Endodermal cell (in vitro differentiated cells): ENCODE measurements around the gene PSMB4. TPM values are rescaled to one million over a fixed set of nuclear protein-coding genes. Genes with fewer than 3 reads are reported as not detected.

Experiments used
- DNase-seq: peaks from one replicate; pipeline ENCODE4 v3.0.0-alpha.2; 2017
- H3K27ac ChIP-seq: 2 replicates; pipeline ENCODE4 v1.5.1; 2013; ENCODE audit warnings: mild to moderate bottlenecking, low read depth, low read length, moderate library complexity
- H3K27me3 ChIP-seq: 2 replicates; pipeline ENCODE4 v1.6.1; 2013; ENCODE audit warnings: mild to moderate bottlenecking, low read length, moderate library complexity; ENCODE audit not compliant: insufficient read depth, control insufficient read depth, poor library complexity, severe bottlenecking
- H3K36me3 ChIP-seq: 2 replicates; pipeline ENCODE4 v1.7.0; 2013; ENCODE audit warnings: mild to moderate bottlenecking, low read length, moderate library complexity; ENCODE audit not compliant: control insufficient read depth, insufficient read depth
- H3K4me1 ChIP-seq: one replicate; pipeline ENCODE4 v1.7.0; 2013; ENCODE audit warnings: low read length; ENCODE audit not compliant: control insufficient read depth, insufficient read depth
- H3K4me3 ChIP-seq: 2 replicates; pipeline ENCODE4 v1.5.1; 2013; ENCODE audit warnings: mild to moderate bottlenecking, low read length, moderate library complexity
- H3K9ac ChIP-seq: 2 replicates; pipeline ENCODE4 v1.6.1; 2013; ENCODE audit warnings: mild to moderate bottlenecking, low read length, moderate library complexity; ENCODE audit not compliant: poor library complexity, severe bottlenecking; ENCODE audit errors: extremely low read depth
- H3K9me3 ChIP-seq: 2 replicates; pipeline ENCODE4 v1.6.1; 2013; ENCODE audit warnings: mild to moderate bottlenecking, low read length, moderate library complexity; ENCODE audit not compliant: control insufficient read depth
- H3K27ac Mint-ChIP-seq: 2 replicates; pipeline ENCODE4 v1.8.0; 2020; ENCODE audit warnings: mixed read lengths
- H3K27me3 Mint-ChIP-seq: 2 replicates; pipeline ENCODE4 v1.8.0; 2021; ENCODE audit warnings: mild to moderate bottlenecking, mixed read lengths; ENCODE audit not compliant: insufficient read depth
- H3K36me3 Mint-ChIP-seq: 2 replicates; pipeline ENCODE4 v1.8.0; 2020; ENCODE audit warnings: low read depth, mixed read lengths
- H3K4me1 Mint-ChIP-seq: 2 replicates; pipeline ENCODE4 v1.8.0; 2020; ENCODE audit warnings: mixed read lengths
- H3K4me3 Mint-ChIP-seq: 2 replicates; pipeline ENCODE4 v1.8.0; 2020; ENCODE audit warnings: mild to moderate bottlenecking, moderate library complexity, mixed read lengths
- H3K9me3 Mint-ChIP-seq: 2 replicates; pipeline ENCODE4 v1.8.0; 2020; ENCODE audit warnings: mild to moderate bottlenecking, mixed read lengths
- CTCF ChIP-seq: fragments of 200-600 bp; sonication (generic); conservative IDR thresholded peaks from 2 replicates; pipeline ENCODE4 v1.5.0; 2021; ENCODE audit warnings: antibody characterized with exemption, mild to moderate bottlenecking
- WGBS, 2 experiments: methylation state at CpG; one replicate each; pipeline versions ENCODE4 v1.1.5 to v1.1.7; 2013; ENCODE audit warnings: missing lambda C conversion rate in 2 of 2, mixed read lengths in 1 of 2; ENCODE audit not compliant: insufficient coverage in 1 of 2, insufficient read length in 1 of 2; 5-methylcytosine and 5-hydroxymethylcytosine counted together
- total RNA-seq, 2 donors: library from RNA; stranded (reverse); fragmentation: NEBNext Ultra II Directional in 1 of 2; extraction: Animal tissue kit (Norgen Biotek cat#: 25700) in 1 of 2; gene quantifications; 2 replicates in 1 of 2; 3 replicates in 1 of 2; pipeline ENCODE4 v1.2.1, GENCODE V29; 2021

PSMB4 gene
- total RNA-seq, 2 donors from 2014 or later: 327 to 333 TPM

GRCh38 chr1:151356696-151357095 is 42.7 kb upstream of the PSMB4 start:
- 80 to 88% methylated on average over 1 of the region's 2 CpGs for WGBS, 2 experiments
- Histone ChIP-seq H3K36me3 (no peaks in the 10 kb centered on the region), H3K9me3 (peaks cover 8% of the 10 kb centered on the region), H3K4me3 (no peak overlapping the region), H3K27me3 (no peaks in the 10 kb centered on the region), H3K27ac (no peak overlapping the region), H3K4me1 (no peaks in the 10 kb centered on the region), H3K9ac (no peak overlapping the region)
- peaks cover 19% of the 10 kb centered on the region for H3K9me3 Mint-ChIP-seq
- TF ChIP-seq CTCF: no peak
- no peak overlapping the region for H3K27ac Mint-ChIP-seq
- no peak for DNase-seq
- peaks cover 3% of the 10 kb centered on the region for H3K27me3 Mint-ChIP-seq
- H3K4me1 Mint-ChIP-seq: no peaks in the 10 kb centered on the region
- H3K4me3 Mint-ChIP-seq: no peak overlapping the region
- H3K36me3 Mint-ChIP-seq: peaks cover 4% of the 10 kb centered on the region

GRCh38 chr1:151361883-151362282 is 37.5 kb upstream of the PSMB4 start:
- Histone ChIP-seq H3K4me3 (peak overlapping the region; percentile 35), H3K4me1 (no peaks in the 10 kb centered on the region), H3K27me3 (no peaks in the 10 kb centered on the region), H3K27ac (no peak overlapping the region), H3K36me3 (no peaks in the 10 kb centered on the region), H3K9ac (no peak overlapping the region), H3K9me3 (peaks cover 17% of the 10 kb centered on the region)
- Mint-ChIP-seq H3K4me3 (no peak overlapping the region), H3K36me3 (peaks cover 42% of the 10 kb centered on the region), H3K9me3 (peaks cover 30% of the 10 kb centered on the region), H3K27me3 (no peaks in the 10 kb centered on the region), H3K4me1 (no peaks in the 10 kb centered on the region), H3K27ac (no peak overlapping the region)
- no peak for TF ChIP-seq CTCF
- no peak for DNase-seq

- TF ChIP-seq CTCF: no peak
- Mint-ChIP-seq H3K27me3 (no peaks in the 10 kb centered on the region), H3K36me3 (peaks cover 45% of the 10 kb centered on the region), H3K4me1 (no peaks in the 10 kb centered on the region), H3K27ac (no peak overlapping the region), H3K4me3 (no peak overlapping the region), H3K9me3 (peaks cover 30% of the 10 kb centered on the region)
- Histone ChIP-seq H3K4me1 (no peaks in the 10 kb centered on the region), H3K9me3 (peaks cover 17% of the 10 kb centered on the region), H3K9ac (no peak overlapping the region), H3K27me3 (no peaks in the 10 kb centered on the region), H3K27ac (no peak overlapping the region), H3K4me3 (peak overlapping the region; percentile 35), H3K36me3 (no peaks in the 10 kb centered on the region)
- DNase-seq: no peak
- 88 to 91% methylated on average over 2 to 3 of the region's 3 CpGs for WGBS, 2 experiments
Observed at GRCh38 chr1:151362308-151363155, 36.8 kb upstream of the PSMB4 start.
